Subcutaneous adipose tissue (tissue), 4 donors: ENCODE data around the gene NCBP3. TPM values are rescaled to one million over a fixed set of nuclear protein-coding genes. Genes with fewer than 3 reads are reported as not detected.

ENCODE experiments used
- total RNA-seq, 4 donors: library from RNA; depleted of rRNA; stranded (reverse); fragments of >200 nt; gene quantifications; one replicate each; pipeline ENCODE4 v1.1.0, GENCODE V29; 2016
- TF ChIP-seq, protein P1 (sequence below): fragments of 450-650 bp; IDR thresholded peaks from one replicate; pipeline ENCODE4 v1.5.1; 2016; ENCODE audit warnings: low read depth, mild to moderate bottlenecking, control low read depth, antibody characterized with exemption, moderate library complexity

Gene NCBP3
- total RNA-seq, 4 donors from 2014 or later = 21.6 to 26.4 (median 23.6) TPM

DNA sequence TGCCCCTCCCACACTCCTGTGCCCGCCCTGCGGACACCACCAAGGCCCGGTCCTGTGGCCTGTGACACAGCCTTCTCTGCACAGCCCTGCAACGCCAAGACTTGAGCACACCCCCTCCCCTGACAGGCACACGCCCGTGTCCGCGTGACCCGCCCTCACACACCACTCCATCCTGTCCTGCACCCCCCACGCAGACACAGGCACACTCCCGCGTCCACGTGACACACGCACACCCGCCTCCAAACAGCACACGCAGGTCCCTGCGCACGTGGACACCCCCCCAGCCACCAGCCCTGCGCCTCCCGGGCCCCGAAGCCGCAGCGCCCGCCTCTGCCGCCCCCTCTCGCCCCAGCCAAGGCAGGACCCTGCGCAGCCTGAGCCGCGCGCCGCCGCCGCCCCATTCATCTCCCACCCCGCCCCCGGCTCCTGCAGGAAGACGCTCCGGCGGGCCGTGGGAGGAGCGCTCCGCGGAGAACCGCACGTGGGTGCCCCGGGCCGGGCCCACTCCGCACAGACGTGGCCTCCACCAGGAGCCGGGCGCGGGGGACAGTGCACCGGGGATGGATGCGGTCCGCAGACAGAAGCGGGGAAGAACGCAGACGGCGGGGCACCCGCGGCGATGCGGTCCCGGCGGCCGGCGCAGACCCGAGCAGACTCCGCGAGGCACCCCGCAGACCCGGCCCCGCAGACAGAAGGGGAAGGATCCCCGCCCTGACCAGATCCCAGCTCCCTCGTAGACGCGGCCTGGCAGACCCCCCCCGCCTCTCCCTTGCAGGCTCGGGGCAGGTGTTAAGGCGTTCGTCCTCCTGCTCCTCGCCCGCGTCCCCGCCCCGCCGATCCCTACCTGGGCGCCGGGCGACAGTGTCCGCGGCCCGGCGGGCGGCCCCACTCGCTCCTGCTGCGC lies 46.3 kb upstream of the NCBP3 start:
- TF ChIP-seq, protein P1, sequence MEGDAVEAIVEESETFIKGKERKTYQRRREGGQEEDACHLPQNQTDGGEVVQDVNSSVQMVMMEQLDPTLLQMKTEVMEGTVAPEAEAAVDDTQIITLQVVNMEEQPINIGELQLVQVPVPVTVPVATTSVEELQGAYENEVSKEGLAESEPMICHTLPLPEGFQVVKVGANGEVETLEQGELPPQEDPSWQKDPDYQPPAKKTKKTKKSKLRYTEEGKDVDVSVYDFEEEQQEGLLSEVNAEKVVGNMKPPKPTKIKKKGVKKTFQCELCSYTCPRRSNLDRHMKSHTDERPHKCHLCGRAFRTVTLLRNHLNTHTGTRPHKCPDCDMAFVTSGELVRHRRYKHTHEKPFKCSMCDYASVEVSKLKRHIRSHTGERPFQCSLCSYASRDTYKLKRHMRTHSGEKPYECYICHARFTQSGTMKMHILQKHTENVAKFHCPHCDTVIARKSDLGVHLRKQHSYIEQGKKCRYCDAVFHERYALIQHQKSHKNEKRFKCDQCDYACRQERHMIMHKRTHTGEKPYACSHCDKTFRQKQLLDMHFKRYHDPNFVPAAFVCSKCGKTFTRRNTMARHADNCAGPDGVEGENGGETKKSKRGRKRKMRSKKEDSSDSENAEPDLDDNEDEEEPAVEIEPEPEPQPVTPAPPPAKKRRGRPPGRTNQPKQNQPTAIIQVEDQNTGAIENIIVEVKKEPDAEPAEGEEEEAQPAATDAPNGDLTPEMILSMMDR = no peak

DNA sequence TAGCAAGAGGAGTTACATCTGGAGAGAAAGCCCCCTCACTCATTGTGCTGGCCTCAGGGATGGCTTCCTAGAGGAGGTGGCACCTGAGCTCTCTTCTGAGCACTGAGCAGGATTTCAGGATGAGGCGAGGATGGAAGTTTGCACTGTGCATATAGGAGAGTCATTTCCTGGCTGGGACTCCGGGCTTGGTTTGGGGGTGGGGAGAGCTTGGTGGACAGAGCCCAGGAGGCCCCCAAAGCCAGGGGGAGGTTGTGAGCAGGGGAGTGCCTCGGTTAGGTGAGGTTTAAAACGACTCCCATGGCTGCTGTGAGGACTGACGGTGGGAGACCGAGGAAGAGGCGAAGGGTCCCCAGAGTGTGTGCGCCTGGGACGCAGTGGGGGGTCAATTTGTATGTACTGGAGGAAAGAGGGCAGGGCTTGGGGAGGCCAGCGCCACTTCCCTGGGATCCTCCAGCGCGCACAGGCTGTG lies 45.6 kb upstream of the NCBP3 start:
- TF ChIP-seq, protein P1 = no peak

DNA sequence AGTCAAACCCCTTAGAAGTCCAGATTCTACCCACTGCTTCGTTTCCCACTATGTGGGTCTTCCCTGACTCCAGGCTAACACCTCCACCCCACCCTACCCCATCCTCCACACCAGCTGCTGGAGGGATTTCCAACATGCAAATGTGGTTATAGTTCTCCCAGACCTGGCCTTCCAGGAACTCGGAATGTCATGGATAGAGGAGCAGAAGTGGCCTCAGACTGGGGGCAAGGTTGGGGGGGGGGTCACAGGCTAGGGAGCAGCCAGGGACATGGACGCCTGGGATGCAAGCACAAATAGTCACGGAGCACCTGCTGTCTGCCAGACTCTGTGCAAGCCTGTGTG lies 44.8 kb upstream of the NCBP3 start:
- TF ChIP-seq, protein P1 = no peak

DNA sequence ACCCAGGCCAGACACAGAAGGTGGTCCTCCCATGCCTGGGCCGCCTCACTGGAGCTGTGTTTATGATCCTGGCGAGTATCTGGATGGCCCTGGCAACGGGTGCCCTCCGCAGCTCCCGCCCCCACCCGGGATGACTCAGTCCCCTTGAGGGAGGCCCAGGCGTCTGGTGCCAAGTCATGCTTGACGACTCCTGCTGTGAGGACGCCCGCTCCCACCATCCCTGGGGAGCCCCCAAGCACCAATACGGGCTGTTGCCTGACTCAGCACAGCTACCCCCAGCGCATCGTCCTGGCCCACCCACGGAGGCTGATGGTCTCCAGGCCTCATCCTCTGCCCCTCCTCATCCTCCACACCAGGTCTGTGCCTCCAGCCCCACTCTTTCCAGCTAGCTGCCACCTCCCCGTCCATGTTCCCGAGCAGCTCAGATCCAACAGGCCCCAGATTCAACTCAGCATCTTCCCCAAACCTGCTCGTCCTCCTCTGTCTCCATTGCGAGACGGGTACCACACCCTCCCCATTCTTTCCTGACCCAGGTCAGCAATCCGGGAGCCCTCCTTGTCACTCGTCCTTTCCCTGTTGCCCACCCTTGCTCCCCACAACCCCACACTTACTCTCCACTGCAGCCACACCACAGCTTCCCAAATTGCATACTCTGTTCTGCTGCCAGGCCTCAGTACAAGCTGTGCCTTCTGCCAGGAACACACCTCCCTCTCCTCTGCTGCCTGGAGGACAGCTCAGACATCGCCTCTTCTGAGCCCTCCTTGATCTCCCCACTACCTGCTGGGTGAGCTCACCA lies 44.2 kb upstream of the NCBP3 start:
- TF ChIP-seq, protein P1 = no peak

DNA sequence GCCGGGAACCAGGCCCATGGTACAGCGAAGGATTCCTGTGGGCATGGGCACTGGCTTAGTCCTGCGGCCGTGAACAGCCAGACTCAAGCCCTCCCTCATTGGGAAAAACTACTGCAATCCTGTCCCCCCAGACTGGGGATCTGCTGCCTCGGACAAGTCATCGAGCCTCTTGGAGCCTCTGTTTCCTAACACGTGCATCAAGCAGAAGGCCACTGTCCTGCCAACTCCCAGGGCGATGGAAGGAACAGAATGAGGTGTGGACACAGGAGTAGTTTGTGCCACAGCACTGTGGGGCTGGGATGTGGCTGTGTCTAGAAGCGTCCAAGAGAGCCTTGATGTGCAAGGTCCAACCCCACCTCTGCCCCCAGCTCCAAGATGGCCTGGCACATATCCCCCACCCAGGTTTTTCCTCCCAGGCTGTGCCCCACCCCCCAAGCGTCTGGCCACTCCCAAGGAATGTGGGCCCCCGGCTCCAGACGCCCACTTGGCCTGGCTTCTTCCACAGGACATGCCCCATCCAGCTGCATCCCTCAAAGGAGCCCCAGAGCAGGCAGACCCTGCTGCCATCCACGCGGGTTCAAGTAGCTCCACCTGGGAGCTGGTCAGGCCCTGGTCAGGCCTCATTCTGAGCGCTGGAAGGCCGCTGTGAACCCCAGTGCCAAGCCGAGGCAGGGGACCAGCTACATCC lies 43.4 kb upstream of the NCBP3 start:
- TF ChIP-seq, protein P1 = no peak

DNA sequence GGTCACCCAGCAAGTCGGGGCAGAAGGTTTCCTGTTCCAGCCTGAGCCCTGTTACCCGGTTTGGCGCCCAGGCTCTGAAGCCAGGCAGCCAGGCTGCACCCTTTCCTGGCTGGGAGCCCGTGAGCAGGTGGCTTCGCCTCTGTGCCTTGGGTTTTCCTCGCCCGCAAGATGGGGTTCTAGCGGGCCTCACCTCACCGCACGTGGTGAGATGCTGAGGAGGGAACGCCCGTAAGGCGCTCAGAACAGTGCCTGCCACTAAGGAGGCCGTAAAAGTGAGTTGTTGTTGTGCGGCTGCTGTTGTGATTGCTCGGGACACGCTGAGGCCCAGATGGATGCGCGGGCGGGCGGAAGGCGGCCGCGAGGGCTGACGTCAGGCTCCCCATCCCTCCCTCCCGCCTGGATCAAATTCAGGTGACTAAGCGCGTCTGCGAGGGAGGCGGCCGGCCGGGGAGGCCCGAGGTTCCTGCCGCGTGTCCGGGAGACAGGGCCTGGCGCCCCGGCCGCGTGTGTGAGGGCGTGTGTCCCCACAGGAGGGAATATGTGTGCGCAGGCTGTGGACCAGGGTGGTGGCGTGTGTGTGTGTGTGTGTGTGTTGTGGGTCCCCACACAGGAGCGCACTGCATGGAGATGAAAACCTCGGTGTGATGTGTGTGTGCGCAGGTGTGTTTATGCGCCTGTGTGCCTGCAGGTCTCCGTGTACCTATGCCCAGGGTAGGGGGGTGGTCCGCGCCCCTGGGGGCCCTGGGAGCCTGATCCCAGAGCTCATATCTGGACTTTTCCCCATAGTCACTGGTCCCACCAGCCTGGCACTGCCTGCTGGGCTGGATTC lies 42.5 kb upstream of the NCBP3 start:
- TF ChIP-seq, protein P1 = no peak
